Testis (tissue), 3 donors: ENCODE data around the gene FOXG1. TPM values are rescaled to one million over a fixed set of nuclear protein-coding genes. Genes with fewer than 3 reads are reported as not detected.

ENCODE experiments used
- DNase-seq: peaks from one replicate; pipeline ENCODE4 v3.0.0-alpha.2; 2019
- H3K27ac ChIP-seq, 2 donors: fragments of 200-600 bp; sonication (generic); one replicate each; pipeline ENCODE4 v1.5.1; 2019
- H3K27me3 ChIP-seq: fragments of 200-600 bp; sonication (generic); one replicate; pipeline ENCODE4 v1.5.1; 2019
- H3K36me3 ChIP-seq: fragments of 200-600 bp; sonication (generic); one replicate; pipeline ENCODE4 v1.5.1; 2017; ENCODE audit warnings: low read depth; ENCODE audit errors: missing control alignments
- H3K4me1 ChIP-seq: fragments of 200-600 bp; sonication (generic); one replicate; pipeline ENCODE4 v1.5.1; 2019
- H3K4me3 ChIP-seq, 2 donors: fragments of 200-600 bp; sonication (generic); one replicate each; pipeline ENCODE4 v1.5.1; 2017 to 2019
- H3K9me3 ChIP-seq: fragments of 200-600 bp; sonication (generic); one replicate; pipeline ENCODE4 v1.5.1; 2017
- CTCF ChIP-seq, 3 experiments: fragments of 450-650 bp in 2 of 3; fragments of 200-600 bp in 1 of 3; sonication (generic) in 1 of 3; IDR thresholded peaks; one replicate each; pipeline ENCODE4 v1.5.1; 2016 to 2019; ENCODE audit warnings: antibody characterized with exemption in 3 of 3, mild to moderate bottlenecking in 2 of 3, moderate library complexity in 1 of 3
- POLR2A ChIP-seq: fragments of 450-650 bp; IDR thresholded peaks from one replicate; pipeline ENCODE4 v1.6.1; 2017; ENCODE audit warnings: antibody characterized with exemption, mild to moderate bottlenecking, moderate library complexity
- WGBS, 2 donors: methylation state at CpG; one replicate each; pipeline ENCODE4 v1.1.5; 2018; 5-methylcytosine and 5-hydroxymethylcytosine counted together
- intact Hi-C: fragments of 100-400 bp; cut with DNase I; formaldehyde crosslinking; loops from one replicate; pipeline ENCODE4 v1.15.1; 2023; ENCODE audit warnings: low total_unique reads
- polyA plus RNA-seq: library from polyadenylated mRNA; stranded (reverse); fragments of 350-450 nt; fragmentation: Illumina TruSeq; extraction: RNeasy Lipid Tissue Mini Kit (QIAGEN cat#74804); gene quantifications from one replicate; pipeline ENCODE4 v1.2.3, GENCODE V29; 2014; ENCODE audit warnings: low read depth, low replicate concordance; ENCODE audit not compliant: insufficient read depth
- total RNA-seq, 2 donors: library from RNA; depleted of rRNA; stranded (reverse); fragments of >200 nt; gene quantifications; one replicate each; pipeline ENCODE4 v1.2.3, GENCODE V29; 2016

Gene FOXG1
- total and polyA plus RNA-seq, 3 donors from 2014 or later, result 4.5 to 9.0 (median 5.5) TPM

DNA sequence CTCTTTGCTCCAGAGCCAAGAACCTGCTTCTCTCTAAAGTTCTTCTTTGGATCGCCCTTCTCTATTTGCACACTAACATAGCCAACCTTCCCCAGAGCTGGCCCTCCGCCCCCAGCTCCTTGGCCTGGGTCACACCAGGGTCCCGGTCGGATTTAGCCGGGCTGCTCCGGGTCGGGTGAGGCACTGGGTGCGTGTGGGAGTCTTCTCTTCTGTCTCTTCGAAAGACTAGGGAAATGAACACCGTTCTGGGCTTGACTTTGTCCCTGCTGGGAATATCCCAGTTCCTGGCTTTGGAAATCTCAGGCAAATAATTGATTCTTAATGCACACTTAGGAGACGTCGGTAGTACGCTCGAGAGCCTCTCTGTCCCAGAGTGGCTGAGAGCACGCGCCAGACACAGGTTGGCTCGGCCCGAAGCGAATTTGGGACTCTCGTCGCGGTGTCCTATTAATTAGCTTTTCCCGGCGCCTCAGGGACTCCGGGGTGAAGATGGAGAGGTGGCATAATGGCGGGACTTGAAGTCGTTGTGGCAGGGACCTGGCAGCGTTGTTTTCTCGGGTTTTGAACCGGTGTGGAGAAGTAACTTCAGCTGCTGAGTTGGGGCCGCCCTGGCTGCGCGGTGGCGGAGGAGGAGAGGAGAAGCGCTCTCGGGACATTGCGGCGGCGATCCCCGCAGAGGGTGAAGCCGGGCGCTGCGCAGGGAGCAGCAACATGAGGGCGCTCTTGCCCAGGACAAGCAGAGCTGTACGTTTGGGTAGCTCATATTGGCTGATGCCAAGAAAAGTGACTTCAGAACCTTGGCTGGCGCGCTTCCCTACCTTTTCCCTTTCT, 7.5 kb downstream of the FOXG1 start:
- Histone ChIP-seq H3K27ac (no peak overlapping the region), H3K9me3 (no peaks in the 10 kb centered on the region), H3K4me3 (peak overlapping the region in 1 of 2 donors; percentile 2), H3K4me1 (no peaks in the 10 kb centered on the region), H3K27me3 (no peaks in the 10 kb centered on the region), H3K36me3 (no peaks in the 10 kb centered on the region)
- WGBS, 2 donors, result 3% methylated on average over 39 to 47 of the region's 47 CpGs
- TF ChIP-seq POLR2A, result no peak
- TF ChIP-seq CTCF (IDR thresholded peaks at IDR 0.05), result no peak
- intact Hi-C loops, result no loop called here
- DNase-seq, result peak; percentile 74

DNA sequence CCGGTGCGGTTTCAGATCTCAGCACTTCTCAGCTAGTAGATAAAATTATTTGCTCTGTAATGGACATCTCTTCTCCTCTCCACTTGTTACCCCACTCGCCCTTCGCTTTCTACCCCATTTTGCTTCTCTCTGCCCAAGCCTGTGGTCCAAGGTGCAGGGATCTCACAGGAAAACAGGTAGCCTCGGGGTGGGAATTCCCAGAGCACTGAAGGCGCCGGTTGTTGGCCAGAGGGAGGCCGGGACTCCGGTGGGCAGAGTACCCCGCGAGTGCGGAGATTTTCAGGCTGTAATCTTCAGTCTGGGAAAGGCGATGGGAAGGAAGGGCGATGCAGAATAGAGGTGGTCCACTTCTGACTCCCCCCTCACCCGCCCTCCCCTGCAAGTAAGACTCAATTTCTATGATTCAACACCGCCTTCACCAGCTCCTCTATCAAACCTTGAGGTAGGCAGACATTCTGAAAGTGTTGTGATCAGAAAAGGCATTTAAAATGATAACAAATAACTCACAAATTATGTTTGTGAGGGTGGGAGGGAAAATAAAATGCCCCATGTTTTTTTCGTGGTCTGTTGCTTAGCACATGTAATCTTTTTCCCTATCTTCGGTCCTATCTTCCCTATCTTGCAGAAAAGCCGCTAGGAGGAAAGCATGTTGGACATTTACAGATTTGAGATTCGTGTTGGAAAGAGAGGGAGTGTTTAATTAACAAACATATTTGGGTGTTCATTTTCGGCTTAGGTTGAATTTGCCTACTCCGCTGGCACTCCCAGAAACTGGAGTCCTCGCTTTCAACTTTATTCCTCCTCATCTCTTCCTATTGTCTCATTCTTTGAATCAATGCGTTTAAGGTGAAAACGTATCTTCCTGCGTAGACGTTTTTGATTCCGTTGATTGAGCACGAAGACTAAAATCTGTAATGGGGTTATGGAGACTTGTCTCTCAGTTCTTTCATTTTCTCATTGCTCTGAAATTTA, 8.5 kb downstream of the FOXG1 start:
- H3K9me3 ChIP-seq, result no peaks in the 10 kb centered on the region
- no peaks in the 10 kb centered on the region for H3K36me3 ChIP-seq
- intact Hi-C loops, result no loop called here
- H3K4me3 ChIP-seq, result peak overlapping the region in 1 of 2 donors; percentile 2
- no peak for DNase-seq
- H3K4me1 ChIP-seq, result no peaks in the 10 kb centered on the region
- no peaks in the 10 kb centered on the region for H3K27me3 ChIP-seq
- H3K27ac ChIP-seq, result no peak overlapping the region
- WGBS, 2 donors, result 6% methylated on average over 29 of the region's 29 CpGs
- no peak for TF ChIP-seq CTCF (IDR thresholded peaks at IDR 0.05)
- TF ChIP-seq POLR2A, result no peak

GRCh38 chr14:28776482-28777266, 10.1 kb downstream of the FOXG1 start:
- no peak for DNase-seq
- intact Hi-C loops, result no loop called here
- H3K27me3 ChIP-seq, result no peaks in the 10 kb centered on the region
- TF ChIP-seq CTCF (IDR thresholded peaks at IDR 0.05) (no peak), POLR2A (no peak)
- H3K36me3 ChIP-seq, result no peaks in the 10 kb centered on the region
- no peak overlapping the region for H3K27ac ChIP-seq
- WGBS, 2 donors, result 19 to 25% methylated on average over 3 of the region's 3 CpGs
- H3K4me3 ChIP-seq, result no peak overlapping the region
- no peaks in the 10 kb centered on the region for H3K9me3 ChIP-seq
- H3K4me1 ChIP-seq, result no peaks in the 10 kb centered on the region

- 7% methylated on average over 17 of the region's 17 CpGs for WGBS, 2 donors
- DNase-seq, result no peak
- intact Hi-C loops, result no loop called here
These were observed 11.0 kb downstream of the FOXG1 start for GRCh38 chr14:28777471-28778137.

More at GRCh38 chr14:28777471-28778137, 11.0 kb downstream of the FOXG1 start:
- TF ChIP-seq POLR2A, result no peak
- TF ChIP-seq CTCF (IDR thresholded peaks at IDR 0.05), result no peak
- Histone ChIP-seq H3K4me1 (no peaks in the 10 kb centered on the region), H3K9me3 (no peaks in the 10 kb centered on the region), H3K27me3 (no peaks in the 10 kb centered on the region), H3K36me3 (no peaks in the 10 kb centered on the region), H3K27ac (no peak overlapping the region), H3K4me3 (no peak overlapping the region)
